ENCODE measurements around the gene GNG2.

DNA sequence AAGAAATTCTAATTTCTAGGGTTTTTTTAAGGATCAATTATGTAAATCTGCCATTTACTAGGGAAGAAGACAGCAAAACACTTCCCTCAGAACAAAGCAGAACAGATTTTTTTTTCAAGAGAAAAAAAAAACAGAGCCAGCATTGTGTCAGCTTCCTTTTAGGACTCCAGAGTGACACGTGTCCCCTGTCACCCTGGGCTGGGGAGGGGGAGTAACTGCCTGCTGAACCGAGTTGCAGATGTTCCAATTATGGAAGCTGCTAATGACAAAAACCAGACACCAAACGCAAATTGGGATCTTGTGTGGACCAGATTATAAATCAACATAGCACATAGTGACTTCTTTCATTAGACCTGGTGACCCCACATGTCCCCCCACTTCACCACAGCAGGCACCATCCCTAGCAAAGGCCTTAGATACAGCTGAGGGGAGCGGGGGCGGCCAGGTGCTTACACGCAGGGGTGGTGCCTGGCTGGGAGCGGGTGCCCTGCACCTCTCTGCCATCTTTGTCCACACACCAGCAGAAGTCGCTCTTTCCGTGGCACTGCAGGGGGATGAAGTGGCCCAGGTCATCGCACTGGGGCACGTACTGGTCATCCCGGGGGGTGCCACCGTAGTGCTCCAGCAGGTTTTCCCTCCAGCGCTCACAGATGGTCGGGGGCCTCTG, 154.3 kb downstream of the GNG2 start:
- TF ChIP-seq YY1 (IDR thresholded peaks at IDR 0.05; ENCODE audit: insufficient read depth, insufficient read length) (no peak), ZNF274 (IDR thresholded peaks at IDR 0.05; ENCODE audit: low read depth, low read length) (no peak), SUZ12 (IDR thresholded peaks at IDR 0.05; ENCODE audit: extremely low read depth, insufficient read depth, insufficient read length) (no peak)
